GM18870 (cell line): ENCODE measurements around the gene RHOG.

Experiments
- ATAC-seq: cut with Tn5 transposase; IDR thresholded peaks from one replicate; pipeline ENCODE4 v1.9.1; 2021; ENCODE audit warnings: moderate library complexity; ENCODE audit not compliant: unreplicated experiment

Gene RHOG

DNA sequence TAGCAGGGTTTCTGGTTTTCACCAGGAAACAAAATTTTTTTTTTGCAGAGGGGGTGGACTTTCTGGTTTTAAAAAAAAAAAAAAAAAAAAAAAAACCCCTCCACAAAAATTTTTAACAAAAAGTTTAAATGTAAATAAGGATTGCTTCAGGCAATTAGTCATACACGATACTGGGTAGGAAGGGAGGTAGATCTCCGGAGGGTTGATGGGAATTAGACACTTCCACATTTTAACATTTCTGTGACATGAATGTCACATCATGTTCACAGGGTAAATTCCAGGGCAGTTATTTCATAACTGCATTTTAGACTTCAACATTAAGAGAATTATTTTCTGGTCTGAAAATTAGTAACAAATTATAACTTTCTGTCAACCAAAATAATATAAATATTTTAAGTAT, 59.3 kb downstream of the RHOG start:
- no peak for ATAC-seq
